ENCODE data around the gene NUDT9.
"Not testable (repeated sequence)": the region's sequence is repeated elsewhere in the genome, so short reads cannot be mapped to it uniquely, and the experiment has no call there.

The NUDT9 gene

DNA sequence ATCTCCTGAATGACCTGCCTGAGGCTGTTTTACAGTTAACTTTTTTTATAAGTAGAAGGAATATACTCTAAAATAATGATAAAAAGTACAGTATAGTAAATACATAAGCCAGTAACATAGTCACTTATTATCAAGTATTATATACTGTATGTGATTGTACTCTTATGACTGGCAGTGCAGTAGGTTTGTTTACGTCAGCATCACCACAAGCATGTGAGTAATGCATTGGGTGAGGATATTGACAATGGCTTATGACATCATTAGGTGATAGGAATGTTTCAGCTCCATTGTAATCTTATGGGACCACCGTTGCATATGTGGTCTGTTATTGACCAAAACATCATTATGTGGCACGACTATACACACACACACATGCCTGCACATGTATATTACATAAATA, 20.5 kb downstream of the NUDT9 start:
- TF ChIP-seq, protein P1, sequence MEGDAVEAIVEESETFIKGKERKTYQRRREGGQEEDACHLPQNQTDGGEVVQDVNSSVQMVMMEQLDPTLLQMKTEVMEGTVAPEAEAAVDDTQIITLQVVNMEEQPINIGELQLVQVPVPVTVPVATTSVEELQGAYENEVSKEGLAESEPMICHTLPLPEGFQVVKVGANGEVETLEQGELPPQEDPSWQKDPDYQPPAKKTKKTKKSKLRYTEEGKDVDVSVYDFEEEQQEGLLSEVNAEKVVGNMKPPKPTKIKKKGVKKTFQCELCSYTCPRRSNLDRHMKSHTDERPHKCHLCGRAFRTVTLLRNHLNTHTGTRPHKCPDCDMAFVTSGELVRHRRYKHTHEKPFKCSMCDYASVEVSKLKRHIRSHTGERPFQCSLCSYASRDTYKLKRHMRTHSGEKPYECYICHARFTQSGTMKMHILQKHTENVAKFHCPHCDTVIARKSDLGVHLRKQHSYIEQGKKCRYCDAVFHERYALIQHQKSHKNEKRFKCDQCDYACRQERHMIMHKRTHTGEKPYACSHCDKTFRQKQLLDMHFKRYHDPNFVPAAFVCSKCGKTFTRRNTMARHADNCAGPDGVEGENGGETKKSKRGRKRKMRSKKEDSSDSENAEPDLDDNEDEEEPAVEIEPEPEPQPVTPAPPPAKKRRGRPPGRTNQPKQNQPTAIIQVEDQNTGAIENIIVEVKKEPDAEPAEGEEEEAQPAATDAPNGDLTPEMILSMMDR (IDR thresholded peaks at IDR 0.05) = no peak
- H3K36me3 ChIP-seq = peaks cover 46 to 69% (median 67%) of the 10 kb centered on the region in 3 donors

GRCh38 chr4:87444741-87445140, 22.4 kb downstream of the NUDT9 start:
- Histone ChIP-seq H3K4me1 (no peaks in the 10 kb centered on the region), H3K36me3 (peaks cover 33 to 60% (median 51%) of the 10 kb centered on the region in 3 donors), H3K27ac (no peak overlapping the region), H3K9me3 (no peaks in the 10 kb centered on the region), H3K27me3 (no peaks in the 10 kb centered on the region), H3K4me3 (no peak overlapping the region)
- DNase-seq = no peak
- intact Hi-C loops (cut with DNase I; ENCODE audit: low total_unique reads) = no loop called here
- TF ChIP-seq, protein P1 (IDR thresholded peaks at IDR 0.05) = no peak

More for the DNA sequence above, 20.5 kb downstream of the NUDT9 start:
- H3K9me3 ChIP-seq = no peaks in the 10 kb centered on the region
- DNase-seq = no peak
- no peaks in the 10 kb centered on the region for H3K27me3 ChIP-seq
- H3K4me3 ChIP-seq = no peak overlapping the region
- intact Hi-C loops (cut with DNase I; ENCODE audit: low total_unique reads) = no loop called here
- no peak overlapping the region for H3K27ac ChIP-seq
- H3K4me1 ChIP-seq = no peaks in the 10 kb centered on the region

DNA sequence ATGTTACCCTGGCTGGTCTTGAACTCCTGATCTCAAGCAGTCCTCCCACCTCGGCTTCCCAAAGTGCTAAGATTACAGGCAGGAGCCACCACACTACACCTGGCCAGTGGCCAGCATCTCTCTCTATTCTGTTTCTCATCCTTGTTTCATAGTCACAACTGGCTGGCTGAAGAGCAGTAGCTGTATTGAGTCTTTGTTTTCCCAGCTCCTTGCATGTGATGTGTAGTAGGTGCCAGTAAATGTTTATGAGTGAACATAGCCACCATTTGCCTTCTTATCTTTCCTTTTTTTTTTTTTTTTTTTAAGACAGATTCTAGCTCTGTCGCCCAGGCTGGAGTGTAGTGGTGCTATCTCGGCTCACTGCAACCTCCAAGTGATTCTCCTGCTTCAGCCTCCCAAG, 23.6 kb downstream of the NUDT9 start:
- Histone ChIP-seq H3K27ac (no peak overlapping the region), H3K9me3 (no peaks in the 10 kb centered on the region), H3K4me1 (no peaks in the 10 kb centered on the region), H3K27me3 (no peaks in the 10 kb centered on the region), H3K36me3 (peaks cover 33 to 64% (median 43%) of the 10 kb centered on the region in 3 donors), H3K4me3 (no peak overlapping the region)
- TF ChIP-seq, protein P1 (IDR thresholded peaks at IDR 0.05) = no peak
- DNase-seq = no peak
- intact Hi-C loops (cut with DNase I; ENCODE audit: low total_unique reads) = no loop called here

DNA sequence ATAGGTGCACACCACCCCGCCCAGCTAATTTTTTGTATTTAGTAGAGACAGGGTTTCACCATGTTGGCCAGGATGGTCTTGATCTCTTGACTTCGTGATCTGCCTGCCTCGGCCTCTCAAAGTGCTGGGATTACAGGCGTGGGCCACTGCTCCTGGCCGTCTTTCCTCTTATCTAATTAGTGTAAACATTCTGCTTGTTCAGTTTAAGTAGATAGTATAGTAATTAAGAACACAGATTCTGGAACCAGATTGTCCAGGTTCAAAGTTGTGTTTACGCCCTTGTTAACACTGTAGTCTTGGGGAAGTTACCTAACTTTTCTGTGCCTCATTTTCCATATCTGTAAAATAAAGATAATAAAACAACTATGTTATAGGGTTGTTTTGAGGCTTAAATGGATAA, 24.0 kb downstream of the NUDT9 start:
- DNase-seq; H3K27ac ChIP-seq; H3K9me3 ChIP-seq; H3K27me3 ChIP-seq; intact Hi-C loops (cut with DNase I; ENCODE audit: low total_unique reads); H3K4me1 ChIP-seq; H3K4me3 ChIP-seq: not testable (repeated sequence)
- H3K36me3 ChIP-seq = peaks cover 33 to 69% (median 47%) of the 10 kb centered on the region in 3 donors

- TF ChIP-seq, protein P1 (IDR thresholded peaks at IDR 0.05) = no peak
- H3K4me3 ChIP-seq = no peak overlapping the region
- H3K36me3 ChIP-seq = peaks cover 23 to 59% (median 40%) of the 10 kb centered on the region in 3 donors
- H3K4me1 ChIP-seq = no peaks in the 10 kb centered on the region
- no peak overlapping the region for H3K27ac ChIP-seq
- no peaks in the 10 kb centered on the region for H3K27me3 ChIP-seq
- no peak for DNase-seq
- intact Hi-C loops (cut with DNase I; ENCODE audit: low total_unique reads) = no loop called here
- no peaks in the 10 kb centered on the region for H3K9me3 ChIP-seq
Measured at GRCh38 chr4:87451537-87451936, 29.2 kb downstream of the NUDT9 start.

DNA sequence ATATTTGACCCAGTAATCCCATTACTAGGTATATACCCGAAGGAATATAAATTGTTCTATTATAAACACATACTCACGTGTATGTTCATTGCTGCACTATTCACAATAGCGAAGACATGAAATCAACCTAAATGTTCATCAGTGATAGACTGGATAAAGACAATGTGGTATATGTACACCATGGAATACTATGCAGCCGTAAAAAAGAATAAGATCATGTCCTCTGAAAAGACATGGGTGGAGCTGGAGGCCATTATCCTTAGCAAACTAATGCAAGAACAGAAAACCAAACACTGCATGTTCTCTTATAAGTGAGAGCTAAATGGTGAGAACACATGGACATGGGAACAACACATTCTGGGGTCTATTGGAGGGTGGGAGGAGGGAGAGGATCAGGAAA, 36.5 kb downstream of the NUDT9 start:
- peaks cover 9 to 39% (median 32%) of the 10 kb centered on the region in 3 donors for H3K36me3 ChIP-seq
- no peak overlapping the region for H3K4me3 ChIP-seq
- no peak for DNase-seq
- intact Hi-C loops (cut with DNase I; ENCODE audit: low total_unique reads) = no loop called here
- H3K4me1 ChIP-seq = no peaks in the 10 kb centered on the region
- no peak overlapping the region for H3K27ac ChIP-seq
- TF ChIP-seq, protein P1 (IDR thresholded peaks at IDR 0.05) = no peak
- H3K27me3 ChIP-seq = no peaks in the 10 kb centered on the region
- H3K9me3 ChIP-seq = no peaks in the 10 kb centered on the region
